Adipocyte (in vitro differentiated cells): ENCODE measurements around the gene HOPX.
A peak's percentile ranks its signal among the peaks of the same experiment; 100 is the strongest.
"Not testable (repeated sequence)": the region's sequence is repeated elsewhere in the genome, so short reads cannot be mapped to it uniquely, and the experiment has no call there.

Source experiments
- DNase-seq: peaks from one replicate; pipeline ENCODE4 v3.0.0-alpha.2; 2015; ENCODE audit warnings: low read depth
- H3K27me3 ChIP-seq: replicated peaks from 2 replicates; pipeline ENCODE4 v1.7.0; 2013; ENCODE audit warnings: mild to moderate bottlenecking, low read length, moderate library complexity; ENCODE audit not compliant: control insufficient read depth, insufficient read depth
- H3K36me3 ChIP-seq: 2 replicates; pipeline ENCODE4 v1.7.0; 2013; ENCODE audit warnings: low read length, mild to moderate bottlenecking, moderate library complexity; ENCODE audit not compliant: control insufficient read depth, insufficient read depth, severe bottlenecking
- H3K4me1 ChIP-seq: 2 replicates; pipeline ENCODE4 v1.7.0; 2013; ENCODE audit warnings: mild to moderate bottlenecking, low read length, moderate library complexity; ENCODE audit not compliant: control insufficient read depth, insufficient read depth
- H3K4me3 ChIP-seq: 2 replicates; pipeline ENCODE4 v1.7.0; 2013; ENCODE audit warnings: mild to moderate bottlenecking, low read length, moderate library complexity
- H3K9ac ChIP-seq: 2 replicates; pipeline ENCODE4 v1.7.0; 2013; ENCODE audit warnings: mild to moderate bottlenecking, low read length, moderate library complexity
- H3K9me3 ChIP-seq: 2 replicates; pipeline ENCODE4 v1.7.0; 2013; ENCODE audit warnings: mild to moderate bottlenecking, low read length, moderate library complexity; ENCODE audit not compliant: control insufficient read depth

Gene HOPX

GRCh38 chr4:56667396-56667795 is 13.7 kb downstream of the HOPX start:
- DNase-seq = peak; percentile 18
- not testable (repeated sequence) for H3K4me3 ChIP-seq, H3K36me3 ChIP-seq, H3K9me3 ChIP-seq, H3K9ac ChIP-seq
- H3K27me3 ChIP-seq = peaks cover 15% of the 10 kb centered on the region
- H3K4me1 ChIP-seq = peaks cover 34% of the 10 kb centered on the region

GRCh38 chr4:56666279-56666678 is 14.8 kb downstream of the HOPX start:
- Histone ChIP-seq H3K4me1 (peaks cover 24% of the 10 kb centered on the region), H3K27me3 (peaks cover 17% of the 10 kb centered on the region), H3K4me3 (no peak overlapping the region), H3K9ac (no peak overlapping the region), H3K9me3 (peaks cover 6% of the 10 kb centered on the region), H3K36me3 (no peaks in the 10 kb centered on the region)
- DNase-seq = no peak

DNA sequence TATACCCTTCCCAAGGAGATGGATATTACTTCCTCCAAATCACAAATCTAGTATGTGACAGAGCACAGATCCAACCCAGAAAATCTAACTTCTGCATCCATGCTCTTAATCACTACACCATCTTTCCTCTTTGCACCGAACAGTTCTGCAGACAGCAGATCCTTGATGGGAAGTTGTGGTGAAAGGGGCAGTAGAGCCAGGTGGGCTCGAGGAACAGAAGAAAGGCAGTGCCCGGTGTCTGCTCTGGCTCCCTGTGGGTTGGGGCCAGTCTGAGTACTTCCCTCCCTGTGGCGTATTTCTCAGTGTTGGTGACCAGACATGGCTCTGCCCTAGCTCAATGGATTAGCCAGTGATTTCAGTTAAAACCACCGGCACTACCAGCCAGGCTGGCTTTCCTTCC is 15.3 kb downstream of the HOPX start:
- Histone ChIP-seq H3K27me3 (peaks cover 20% of the 10 kb centered on the region), H3K4me3 (no peak overlapping the region), H3K9me3 (peaks cover 6% of the 10 kb centered on the region), H3K4me1 (peaks cover 24% of the 10 kb centered on the region), H3K9ac (no peak overlapping the region), H3K36me3 (no peaks in the 10 kb centered on the region)
- DNase-seq = no peak

GRCh38 chr4:56662782-56663468 is 18.2 kb downstream of the HOPX start:
- H3K27me3 ChIP-seq = peaks cover 26% of the 10 kb centered on the region
- H3K9me3 ChIP-seq = no peaks in the 10 kb centered on the region
- no peaks in the 10 kb centered on the region for H3K36me3 ChIP-seq
- no peak overlapping the region for H3K4me3 ChIP-seq
- peaks cover 48% of the 10 kb centered on the region for H3K4me1 ChIP-seq
- no peak for DNase-seq
- H3K9ac ChIP-seq = no peak overlapping the region

- no peak for DNase-seq
- Histone ChIP-seq H3K4me1 (peaks cover 30% of the 10 kb centered on the region), H3K36me3 (no peaks in the 10 kb centered on the region), H3K9me3 (no peaks in the 10 kb centered on the region), H3K9ac (no peak overlapping the region), H3K4me3 (no peak overlapping the region), H3K27me3 (peaks cover 50% of the 10 kb centered on the region)
Observed at GRCh38 chr4:56659946-56660345, 21.1 kb downstream of the HOPX start.

GRCh38 chr4:56658528-56658927 is 22.6 kb downstream of the HOPX start:
- Histone ChIP-seq H3K9ac (no peak overlapping the region), H3K4me3 (no peak overlapping the region), H3K4me1 (peaks cover 33% of the 10 kb centered on the region), H3K36me3 (no peaks in the 10 kb centered on the region), H3K27me3 (peaks cover 54% of the 10 kb centered on the region), H3K9me3 (no peaks in the 10 kb centered on the region)
- peak; percentile 7 for DNase-seq

DNA sequence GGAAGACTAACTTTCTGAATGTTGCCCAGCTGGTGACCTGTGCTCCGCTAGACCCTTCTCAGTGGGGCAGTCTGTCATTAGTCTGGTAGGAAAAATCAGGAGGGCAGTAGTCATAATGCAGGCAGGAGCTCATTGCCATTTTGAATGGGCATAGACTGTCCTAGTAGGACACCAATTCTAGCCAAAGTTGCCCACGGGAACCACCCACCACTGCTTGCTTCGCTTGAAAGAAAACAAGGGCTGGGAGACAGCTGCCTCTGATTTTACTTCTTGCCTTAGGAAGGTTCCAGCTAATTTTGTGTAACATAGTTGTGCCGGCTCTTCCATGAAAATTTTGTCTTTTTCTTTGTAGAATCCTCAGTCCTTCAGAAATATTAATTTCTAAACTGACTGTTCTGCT is 23.3 kb downstream of the HOPX start:
- H3K9me3 ChIP-seq = no peaks in the 10 kb centered on the region
- DNase-seq = no peak
- peaks cover 33% of the 10 kb centered on the region for H3K4me1 ChIP-seq
- H3K4me3 ChIP-seq = no peak overlapping the region
- H3K9ac ChIP-seq = no peak overlapping the region
- no peaks in the 10 kb centered on the region for H3K36me3 ChIP-seq
- H3K27me3 ChIP-seq = peaks cover 47% of the 10 kb centered on the region

GRCh38 chr4:56657128-56657527 is 24.0 kb downstream of the HOPX start:
- H3K36me3 ChIP-seq = no peaks in the 10 kb centered on the region
- H3K4me1 ChIP-seq = peaks cover 33% of the 10 kb centered on the region
- H3K27me3 ChIP-seq = peaks cover 45% of the 10 kb centered on the region
- no peak for DNase-seq
- no peak overlapping the region for H3K4me3 ChIP-seq
- no peak overlapping the region for H3K9ac ChIP-seq
- no peaks in the 10 kb centered on the region for H3K9me3 ChIP-seq

DNA sequence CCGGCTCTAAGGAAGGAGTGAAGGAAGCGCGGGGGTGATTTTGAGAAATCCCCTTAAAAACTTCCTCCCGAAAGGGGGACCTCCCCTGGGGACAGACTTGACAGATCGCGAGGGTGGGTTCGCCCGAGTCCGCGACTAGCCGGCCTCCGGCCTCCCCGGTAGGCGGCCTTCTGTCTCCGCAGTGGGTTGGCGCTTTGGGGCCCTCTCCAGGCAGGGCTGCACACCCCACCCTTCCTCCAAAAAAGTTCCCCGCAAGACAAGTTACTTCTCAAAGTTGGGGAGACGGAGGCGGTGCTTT is 24.8 kb downstream of the HOPX start:
- DNase-seq = peak; percentile 7
- peaks cover 33% of the 10 kb centered on the region for H3K4me1 ChIP-seq
- H3K4me3 ChIP-seq = peak overlapping the region; percentile 74
- no peaks in the 10 kb centered on the region for H3K9me3 ChIP-seq
- H3K27me3 ChIP-seq = peaks cover 49% of the 10 kb centered on the region
- peak overlapping the region; percentile 6 for H3K9ac ChIP-seq
- no peaks in the 10 kb centered on the region for H3K36me3 ChIP-seq

DNA sequence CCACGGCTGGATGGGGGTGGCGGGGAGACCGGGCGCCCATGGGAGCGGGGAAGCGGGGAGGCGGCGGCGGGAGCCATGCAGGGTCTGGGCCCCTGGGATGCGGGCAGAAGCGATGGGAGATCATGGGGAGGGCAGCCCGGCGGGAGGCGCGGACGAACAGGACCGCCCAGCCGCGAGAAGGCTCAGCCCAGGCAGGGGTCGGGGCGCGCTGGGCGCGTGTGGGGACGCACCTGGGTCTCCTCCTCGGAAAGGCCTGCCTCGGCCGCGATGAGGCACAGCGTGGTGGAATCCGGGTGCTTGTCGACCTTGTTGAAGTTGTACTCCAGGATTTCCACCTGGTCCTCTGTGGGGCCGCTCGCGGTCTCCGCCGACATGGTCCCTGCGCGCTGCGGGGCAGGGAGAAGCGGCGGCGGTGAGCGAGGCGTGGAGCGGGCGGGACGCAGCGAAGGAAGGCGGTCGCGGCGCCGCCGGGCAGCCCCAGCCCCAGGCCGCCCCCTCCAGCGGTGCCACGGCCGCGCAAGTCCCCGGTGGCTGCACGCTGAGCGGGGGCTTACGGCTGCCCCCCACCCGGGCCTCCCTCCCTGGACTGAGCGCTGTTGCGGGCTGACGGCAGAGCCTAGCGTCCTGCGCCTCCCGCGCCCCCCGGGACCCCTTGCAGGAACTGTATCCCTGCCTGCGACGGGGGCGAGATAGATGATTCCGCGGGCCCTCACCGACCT is 25.3 kb downstream of the HOPX start:
- H3K4me3 ChIP-seq = peak overlapping the region; percentile 74
- H3K9ac ChIP-seq = peak overlapping the region; percentile 6
- H3K4me1 ChIP-seq = peaks cover 33% of the 10 kb centered on the region
- H3K9me3 ChIP-seq = no peaks in the 10 kb centered on the region
- H3K27me3 ChIP-seq = peaks cover 49% of the 10 kb centered on the region
- no peaks in the 10 kb centered on the region for H3K36me3 ChIP-seq
- DNase-seq = peak; percentile 35

DNA sequence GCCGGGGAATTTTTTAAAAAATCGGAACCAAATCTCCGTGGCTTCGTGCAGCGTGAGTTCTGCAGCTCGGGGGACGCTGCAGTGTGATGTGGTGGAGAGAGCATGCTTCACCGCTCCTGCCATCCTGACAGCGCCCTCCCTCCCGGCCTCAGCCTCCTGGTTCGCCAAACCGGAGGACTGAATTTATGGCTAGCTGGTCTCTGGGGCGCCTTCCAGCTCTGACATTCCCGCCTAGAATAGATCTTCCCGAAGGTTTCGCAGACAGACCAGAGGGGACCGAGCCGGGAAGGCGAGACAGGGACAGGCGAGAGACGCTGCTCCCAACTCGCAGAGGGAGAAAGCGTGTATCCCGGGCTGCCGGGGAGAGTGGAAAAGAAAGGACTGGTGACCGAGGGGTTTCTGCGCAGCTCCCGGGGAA is 25.9 kb downstream of the HOPX start:
- Histone ChIP-seq H3K27me3 (peaks cover 49% of the 10 kb centered on the region), H3K36me3 (no peaks in the 10 kb centered on the region), H3K4me3 (peak overlapping the region; percentile 74), H3K9me3 (no peaks in the 10 kb centered on the region), H3K9ac (no peak overlapping the region), H3K4me1 (peaks cover 29% of the 10 kb centered on the region)
- peak; percentile 44 for DNase-seq
